ENCODE measurements around the gene NFATC1.

- TF ChIP-seq CTCF (IDR thresholded peaks at IDR 0.05) (no peak), POLR2AphosphoS5 (IDR thresholded peaks at IDR 0.05) (no peak)
Observed at GRCh38 chr18:79477711-79478483, 82.2 kb downstream of the NFATC1 start.

Data from suprapubic skin (tissue), 3 donors.